ENCODE results near the gene RHBDL1. TPM values are rescaled to one million over a fixed set of nuclear protein-coding genes. Genes with fewer than 3 reads are reported as not detected.

RHBDL1 gene
- total and polyA plus RNA-seq, 2 of the 8 experiments (the other 6 are each of a cell fraction or from before 2014, with no cell fraction given) = 4.0 to 8.1 TPM

DNA sequence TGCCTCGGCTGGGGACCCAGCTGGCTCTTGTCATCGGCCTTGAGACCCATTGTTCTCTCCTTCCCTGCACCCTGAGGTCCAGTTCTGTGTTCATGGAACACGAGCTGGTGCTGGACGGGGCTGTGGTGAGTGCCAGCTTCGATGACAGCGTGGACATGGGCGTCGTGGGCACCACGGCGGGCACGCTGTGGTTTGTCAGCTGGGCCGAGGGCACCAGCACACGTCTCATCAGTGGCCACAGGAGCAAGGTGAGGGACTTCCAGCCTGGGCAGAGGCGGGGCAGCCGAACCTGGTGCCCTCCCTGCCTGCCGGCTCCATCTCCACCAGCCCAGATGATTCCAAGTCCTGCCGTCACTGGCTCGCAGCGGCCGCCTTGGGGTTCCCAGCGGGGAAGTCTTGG lies 12.9 kb upstream of the RHBDL1 start:
- no peak overlapping the region for H2BK20ac ChIP-seq (ENCODE audit: low read length)
- H3K79me2 ChIP-seq (ENCODE audit: control insufficient read depth in 1 of 2, insufficient read depth in 2 of 2, low read length in 2 of 2) = no peaks in the 10 kb centered on the region
- peaks cover 0 to 11% (median 3%) of the 10 kb centered on the region in 4 experiments; a peak in 4 of 7 replicates for H3K4me1 ChIP-seq (replicated peaks in 1 of 4; ENCODE audit: control insufficient read depth in 3 of 4, insufficient read depth in 4 of 4, low read length in 3 of 4)
- no peak overlapping the region for H3K4ac ChIP-seq (replicated peaks; ENCODE audit: insufficient read length, low read depth, low read length)
- no peak overlapping the region for H3K23ac ChIP-seq (ENCODE audit: insufficient read length)
- H4K8ac ChIP-seq (ENCODE audit: extremely low read depth, insufficient read depth, low read length) = no peak overlapping the region
- no peak overlapping the region for H3K14ac ChIP-seq (ENCODE audit: insufficient read length)
- H3K23me2 ChIP-seq (ENCODE audit: low read depth, low read length) = no peaks in the 10 kb centered on the region
- H3K4me2 ChIP-seq (ENCODE audit: insufficient read depth in 1 of 2, low read depth in 2 of 2, low read length in 2 of 2) = no peak overlapping the region
- no peak overlapping the region for H3K18ac ChIP-seq (ENCODE audit: extremely low read depth, low read length)
- H3K9ac ChIP-seq (replicated peaks in 1 of 4; ENCODE audit: extremely low read depth in 1 of 4, low read depth in 3 of 4, low read length in 3 of 4) = no peak overlapping the region
- no peak overlapping the region for H2BK5ac ChIP-seq (ENCODE audit: low read depth, low read length)
- no peak overlapping the region; the same call in 1 of the 2 replicates for H2BK15ac ChIP-seq (ENCODE audit: low read length)
- TF ChIP-seq SP4 (IDR thresholded peaks at IDR 0.05; ENCODE audit: low read length) = no peak
- no peak for TF ChIP-seq NRF1 (IDR thresholded peaks at IDR 0.05; ENCODE audit: low read depth, low read length)
- no peak for TF ChIP-seq SIRT6 (IDR thresholded peaks at IDR 0.05; ENCODE audit: low read length)
- no peak for TF ChIP-seq RBBP5 (IDR thresholded peaks at IDR 0.05; ENCODE audit: borderline replicate concordance, low read depth, low read length)
- no peak for TF ChIP-seq PHF8 (conservative IDR thresholded peaks at IDR 0.05; ENCODE audit: low read depth, low read length)
- TF ChIP-seq CREB1 (IDR thresholded peaks at IDR 0.05) = no peak
- no peak for TF ChIP-seq POU5F1 (IDR thresholded peaks at IDR 0.05; ENCODE audit: low read depth, low read length)
- TF ChIP-seq ZNF274 (IDR thresholded peaks at IDR 0.05; ENCODE audit: borderline replicate concordance, extremely low read depth, low read length) = no peak
- TF ChIP-seq YY1 (IDR thresholded peaks at IDR 0.05; ENCODE audit: low read depth, low read length) = no peak
- no peak for TF ChIP-seq BCL11A (IDR thresholded peaks at IDR 0.05; ENCODE audit: low read depth in 2 of 2, low read length in 2 of 2)
- TF ChIP-seq SAP30 (IDR thresholded peaks at IDR 0.05; ENCODE audit: insufficient read depth, insufficient replicate concordance, low read length) = no peak
- TF ChIP-seq FOSL1 (IDR thresholded peaks at IDR 0.05; ENCODE audit: insufficient read depth, low read depth, low read length) = no peak
- no peak for TF ChIP-seq KDM5A (IDR thresholded peaks at IDR 0.05; ENCODE audit: low read length)
- no peak overlapping the region for H4K91ac ChIP-seq (replicated peaks; ENCODE audit: insufficient read length, low read length)
- peaks cover 0 to 10% (median 1%) of the 10 kb centered on the region in 4 experiments; a peak in 3 of 8 replicates for H3K36me3 ChIP-seq (ENCODE audit: control insufficient read depth in 2 of 4, insufficient read depth in 4 of 4, low read length in 3 of 4)
- H2AFZ ChIP-seq (ENCODE audit: low read length) = no peak overlapping the region
- CTCF ChIA-PET (ENCODE audit: partially characterized antibody) = interaction anchor here (0.8 to 11.3 kb wide), 11 partner anchors 12 to 128 kb away, joined by 3 to 104 read pairs (median 4); partner anchors contain the start of gene WDR90
- no peak overlapping the region for H4K5ac ChIP-seq (ENCODE audit: insufficient read length, low read depth, low read length)
- peaks cover 0 to 3% of the 10 kb centered on the region in 2 experiments for H4K20me1 ChIP-seq (replicated peaks in 1 of 2; ENCODE audit: control insufficient read depth in 1 of 2, insufficient read depth in 2 of 2, low read length in 2 of 2)
- H3K4me3 ChIP-seq (ENCODE audit: extremely low read depth in 1 of 4, insufficient read depth in 2 of 4, low read depth in 3 of 4, low read length in 4 of 4) = no peak overlapping the region
- WGBS, 2 experiments (ENCODE audit: extremely low coverage in 1 of 2, insufficient coverage in 1 of 2, insufficient read length in 1 of 2, insufficient replicate concordance in 2 of 2, low coverage in 1 of 2, low lambda C conversion rate in 2 of 2, missing lambda C conversion rate in 1 of 2) = 93% methylated on average over 19 of the region's 21 CpGs; no CpG with 5 or more reads in 1 of the 2 experiments
- no peak overlapping the region for H2BK12ac ChIP-seq (ENCODE audit: low read depth, low read length)
- no peak overlapping the region for H3K27ac ChIP-seq (ENCODE audit: low read depth, low read length)
- no peak overlapping the region for H2AK5ac ChIP-seq (ENCODE audit: low read depth, low read length)
- H3K9me3 ChIP-seq (ENCODE audit: insufficient read depth in 2 of 2, low read depth in 1 of 2, low read length in 1 of 2) = no peaks in the 10 kb centered on the region
- H3K56ac ChIP-seq (replicated peaks; ENCODE audit: insufficient read length, low read depth, low read length) = no peak overlapping the region
- FAIRE-seq (no peak), DNase-seq (ENCODE audit: low read depth in 1 of 2, low spot score in 2 of 2) (no peak)
- H3K27me3 ChIP-seq (replicated peaks in 1 of 4; ENCODE audit: control insufficient read depth in 3 of 4, extremely low read depth in 1 of 4, insufficient read depth in 3 of 4, low read length in 3 of 4) = no peaks in the 10 kb centered on the region
- POLR2A ChIA-PET (ENCODE audit: partially characterized antibody) = interaction anchor here (0.6 to 17.4 kb wide), 5 partner anchors 14 to 183 kb away, joined by 3 to 214 read pairs (median 5); partner anchors contain the start of genes ANTKMT, JMJD8, MCRIP2 and RHBDL1
- H3K79me1 ChIP-seq (ENCODE audit: low read depth, low read length) = no peaks in the 10 kb centered on the region
- no peak overlapping the region for H2BK120ac ChIP-seq (replicated peaks; ENCODE audit: low read depth, low read length)
